Mesenchymal stem cell (in vitro differentiated cells and primary cell): ENCODE measurements around the gene TRIM52.
A peak's percentile ranks its signal among the peaks of the same experiment; 100 is the strongest.

Source experiments
- DNase-seq: peaks from one replicate; pipeline ENCODE4 v3.0.0-alpha.2; 2013
- H2AFZ ChIP-seq: one replicate; pipeline ENCODE4 v1.6.1; 2013; ENCODE audit warnings: low read depth, mild to moderate bottlenecking, control low read depth, inconsistent platforms, low read length, moderate library complexity
- H2AK5ac ChIP-seq: 2 replicates; pipeline ENCODE4 v1.6.1; 2013; ENCODE audit warnings: low read length, moderate library complexity, mild to moderate bottlenecking, inconsistent platforms; ENCODE audit not compliant: severe bottlenecking
- H2BK120ac ChIP-seq: one replicate; pipeline ENCODE4 v1.6.1; 2013; ENCODE audit warnings: low read depth, mild to moderate bottlenecking, inconsistent platforms, low read length, moderate library complexity
- H2BK12ac ChIP-seq, 2 experiments: one replicate each; pipeline ENCODE4 v1.6.1; 2013; ENCODE audit warnings: inconsistent platforms in 2 of 2, low read length in 2 of 2, mild to moderate bottlenecking in 2 of 2, moderate library complexity in 2 of 2, control low read depth in 1 of 2
- H2BK15ac ChIP-seq: one replicate; pipeline ENCODE4 v1.6.1; 2013; ENCODE audit warnings: mild to moderate bottlenecking, low read depth, inconsistent platforms; ENCODE audit not compliant: poor library complexity, severe bottlenecking
- H2BK5ac ChIP-seq: 2 replicates; pipeline ENCODE4 v1.6.1; 2013; ENCODE audit warnings: low read depth, mild to moderate bottlenecking, low read length, control low read depth, inconsistent platforms; ENCODE audit not compliant: poor library complexity, severe bottlenecking
- H3K14ac ChIP-seq, 2 experiments: one replicate each; pipeline ENCODE4 v1.6.1; 2013; ENCODE audit warnings: inconsistent platforms in 2 of 2, low read length in 2 of 2, control low read depth in 1 of 2, mild to moderate bottlenecking in 1 of 2, moderate library complexity in 1 of 2
- H3K18ac ChIP-seq, 2 experiments: one replicate each; pipeline ENCODE4 v1.6.1; 2013; ENCODE audit warnings: inconsistent platforms in 2 of 2, low read length in 2 of 2, control low read depth in 1 of 2, low read depth in 1 of 2, mild to moderate bottlenecking in 1 of 2
- H3K23ac ChIP-seq, 2 experiments: one replicate each; pipeline ENCODE4 v1.6.1; 2013; ENCODE audit warnings: inconsistent platforms in 2 of 2, low read length in 2 of 2, mild to moderate bottlenecking in 2 of 2, moderate library complexity in 2 of 2, control low read depth in 1 of 2
- H3K27ac ChIP-seq: 2 replicates; pipeline ENCODE4 v1.5.1; 2013; ENCODE audit warnings: mild to moderate bottlenecking, moderate library complexity, low read length, control low read depth, inconsistent platforms; ENCODE audit not compliant: poor library complexity, severe bottlenecking
- H3K27me3 ChIP-seq, 2 experiments: 2 replicates each; pipeline versions ENCODE4 v1.6.1 to v1.7.0; 2013; ENCODE audit warnings: low read length in 2 of 2, mild to moderate bottlenecking in 2 of 2, moderate library complexity in 2 of 2, control low read depth in 1 of 2, inconsistent platforms in 1 of 2; ENCODE audit not compliant: control insufficient read depth in 1 of 2, insufficient read depth in 1 of 2
- H3K36me3 ChIP-seq, 2 experiments: 2 replicates each; pipeline versions ENCODE4 v1.6.1 to v1.7.0; 2013; ENCODE audit warnings: low read length in 2 of 2, control low read depth in 1 of 2, inconsistent platforms in 1 of 2, low read depth in 1 of 2, mild to moderate bottlenecking in 1 of 2; ENCODE audit not compliant: insufficient read depth in 2 of 2, control insufficient read depth in 1 of 2
- H3K4ac ChIP-seq, 2 experiments: one replicate each; pipeline ENCODE4 v1.6.1; 2013; ENCODE audit warnings: inconsistent platforms in 2 of 2, low read length in 2 of 2, mild to moderate bottlenecking in 2 of 2, moderate library complexity in 2 of 2, control low read depth in 1 of 2, low read depth in 1 of 2
- H3K4me1 ChIP-seq: 2 replicates; pipeline ENCODE4 v1.6.1; 2013; ENCODE audit warnings: low read depth, low read length, control low read depth; ENCODE audit not compliant: control insufficient read depth, insufficient read depth
- H3K4me2 ChIP-seq: 2 replicates; pipeline ENCODE4 v1.6.1; 2013; ENCODE audit warnings: low read length, mild to moderate bottlenecking, inconsistent platforms; ENCODE audit not compliant: poor library complexity, severe bottlenecking
- H3K4me3 ChIP-seq, 2 experiments: 2 replicates each; pipeline versions ENCODE4 v1.5.1 to v1.7.0; 2013; ENCODE audit warnings: low read length in 2 of 2, mild to moderate bottlenecking in 2 of 2, control low read depth in 1 of 2, low read depth in 1 of 2; ENCODE audit not compliant: insufficient read depth in 1 of 2
- H3K79me1 ChIP-seq: replicated peaks from 2 replicates; pipeline ENCODE4 v1.6.1; 2013; ENCODE audit warnings: mild to moderate bottlenecking, control low read depth, low read length, inconsistent platforms; ENCODE audit not compliant: poor library complexity, severe bottlenecking
- H3K9ac ChIP-seq: 2 replicates; pipeline ENCODE4 v1.7.0; 2013; ENCODE audit warnings: mild to moderate bottlenecking, low read length, moderate library complexity
- H3K9me3 ChIP-seq: 2 replicates; pipeline ENCODE4 v1.7.0; 2013; ENCODE audit warnings: mild to moderate bottlenecking, low read length; ENCODE audit not compliant: control insufficient read depth
- H4K8ac ChIP-seq: one replicate; pipeline ENCODE4 v1.6.1; 2013; ENCODE audit warnings: inconsistent platforms, mild to moderate bottlenecking, low read length, moderate library complexity
- H4K91ac ChIP-seq: one replicate; pipeline ENCODE4 v1.6.1; 2013; ENCODE audit warnings: mild to moderate bottlenecking, low read length, inconsistent platforms
- WGBS: methylation state at CpG from one replicate; pipeline ENCODE4 v1.1.7; 2013; ENCODE audit warnings: mixed read lengths; 5-methylcytosine and 5-hydroxymethylcytosine counted together

TRIM52 gene

GRCh38 chr5:181263633-181264032, 2.7 kb upstream of the TRIM52 start:
- Histone ChIP-seq H3K4me2 (no peak overlapping the region), H3K9ac (no peak overlapping the region), H3K27me3 (no peaks in the 10 kb centered on the region), H3K27ac (no peak overlapping the region), H2BK120ac (no peak overlapping the region), H3K79me1 (peaks cover 16% of the 10 kb centered on the region), H3K23ac (no peak overlapping the region), H2BK5ac (no peak overlapping the region), H3K9me3 (no peaks in the 10 kb centered on the region), H3K14ac (no peak overlapping the region), H2BK15ac (no peak overlapping the region), H3K18ac (no peak overlapping the region), H3K4me3 (no peak overlapping the region), H3K36me3 (peaks cover 9 to 14% of the 10 kb centered on the region in 2 experiments), H2AFZ (no peak overlapping the region), H2BK12ac (no peak overlapping the region), H4K8ac (no peak overlapping the region), H4K91ac (no peak overlapping the region), H3K4me1 (peaks cover 4% of the 10 kb centered on the region), H3K4ac (no peak overlapping the region), H2AK5ac (no peak overlapping the region)
- WGBS, result 78% methylated on average over 5 of the region's 5 CpGs
- DNase-seq, result no peak

GRCh38 chr5:181261320-181262049, 542 bp upstream of the TRIM52 start:
- Histone ChIP-seq H3K9me3 (no peaks in the 10 kb centered on the region), H3K27me3 (no peaks in the 10 kb centered on the region), H3K4ac (peak overlapping the region; percentile 87 to 99), H3K14ac (peak overlapping the region; percentile 64 to 88), H2AK5ac (peak overlapping the region; percentile 76), H2BK120ac (peak overlapping the region; percentile 86), H3K23ac (peak overlapping the region in 1 of 2 experiments; percentile 5), H3K4me1 (peaks cover 5% of the 10 kb centered on the region), H4K8ac (peak overlapping the region; percentile 99), H2AFZ (peak overlapping the region; percentile 73), H4K91ac (peak overlapping the region; percentile 97), H2BK15ac (peak overlapping the region; percentile 95), H3K36me3 (peaks cover 14 to 22% of the 10 kb centered on the region in 2 experiments), H2BK12ac (no peak overlapping the region), H3K4me3 (peak overlapping the region; percentile 74 to 98), H2BK5ac (peak overlapping the region; percentile 95), H3K9ac (peak overlapping the region; percentile 99), H3K79me1 (peaks cover 16% of the 10 kb centered on the region), H3K18ac (peak overlapping the region; percentile 93 to 99), H3K27ac (peak overlapping the region; percentile 94), H3K4me2 (peak overlapping the region; percentile 80)
- peak; percentile 83 for DNase-seq
- WGBS, result under 1% methylated on average over 41 of the region's 59 CpGs

GRCh38 chr5:181259974-181260719, 796 bp downstream of the TRIM52 start:
- no peaks in the 10 kb centered on the region for H3K9me3 ChIP-seq
- H3K4ac ChIP-seq, result peak overlapping the region; percentile 20 to 83
- peak overlapping the region; percentile 74 to 98 for H3K4me3 ChIP-seq

GRCh38 chr5:181259283-181259682, 1.7 kb downstream of the TRIM52 start:
- no peak for DNase-seq
- Histone ChIP-seq H3K27ac (no peak overlapping the region), H3K9ac (peak overlapping the region; percentile 99), H3K36me3 (peaks cover 6 to 42% of the 10 kb centered on the region in 2 experiments), H4K91ac (no peak overlapping the region), H2AFZ (no peak overlapping the region), H3K79me1 (peaks cover 8% of the 10 kb centered on the region), H3K18ac (no peak overlapping the region), H2AK5ac (no peak overlapping the region), H2BK12ac (no peak overlapping the region), H3K4ac (no peak overlapping the region), H3K14ac (no peak overlapping the region), H3K4me1 (peaks cover 3% of the 10 kb centered on the region), H2BK5ac (no peak overlapping the region), H3K9me3 (no peaks in the 10 kb centered on the region), H3K4me3 (peak overlapping the region in 1 of 2 experiments; percentile 98), H2BK120ac (no peak overlapping the region), H3K27me3 (no peaks in the 10 kb centered on the region), H3K23ac (no peak overlapping the region), H3K4me2 (peak overlapping the region; percentile 80), H2BK15ac (no peak overlapping the region), H4K8ac (no peak overlapping the region)
- WGBS, result 54% methylated on average over 1 of the region's 2 CpGs

More at GRCh38 chr5:181259974-181260719, 796 bp downstream of the TRIM52 start:
- Histone ChIP-seq H3K79me1 (peaks cover 11% of the 10 kb centered on the region), H3K36me3 (peaks cover 7 to 35% of the 10 kb centered on the region in 2 experiments), H3K14ac (peak overlapping the region in 1 of 2 experiments; percentile 81), H3K18ac (peak overlapping the region in 1 of 2 experiments; percentile 77), H2BK15ac (no peak overlapping the region), H4K8ac (peak overlapping the region; percentile 71), H4K91ac (peak overlapping the region; percentile 23), H3K27me3 (no peaks in the 10 kb centered on the region), H2BK5ac (no peak overlapping the region), H3K4me1 (peaks cover 3% of the 10 kb centered on the region), H3K27ac (no peak overlapping the region), H3K23ac (peak overlapping the region in 1 of 2 experiments; percentile 62), H3K4me2 (peak overlapping the region; percentile 80), H3K9ac (peak overlapping the region; percentile 99), H2AFZ (peak overlapping the region; percentile 98), H2AK5ac (no peak overlapping the region), H2BK120ac (no peak overlapping the region), H2BK12ac (no peak overlapping the region)
- DNase-seq, result no peak
- WGBS, result 10% methylated on average over 26 of the region's 26 CpGs
